ENCODE results near the gene RXFP1.

DNA sequence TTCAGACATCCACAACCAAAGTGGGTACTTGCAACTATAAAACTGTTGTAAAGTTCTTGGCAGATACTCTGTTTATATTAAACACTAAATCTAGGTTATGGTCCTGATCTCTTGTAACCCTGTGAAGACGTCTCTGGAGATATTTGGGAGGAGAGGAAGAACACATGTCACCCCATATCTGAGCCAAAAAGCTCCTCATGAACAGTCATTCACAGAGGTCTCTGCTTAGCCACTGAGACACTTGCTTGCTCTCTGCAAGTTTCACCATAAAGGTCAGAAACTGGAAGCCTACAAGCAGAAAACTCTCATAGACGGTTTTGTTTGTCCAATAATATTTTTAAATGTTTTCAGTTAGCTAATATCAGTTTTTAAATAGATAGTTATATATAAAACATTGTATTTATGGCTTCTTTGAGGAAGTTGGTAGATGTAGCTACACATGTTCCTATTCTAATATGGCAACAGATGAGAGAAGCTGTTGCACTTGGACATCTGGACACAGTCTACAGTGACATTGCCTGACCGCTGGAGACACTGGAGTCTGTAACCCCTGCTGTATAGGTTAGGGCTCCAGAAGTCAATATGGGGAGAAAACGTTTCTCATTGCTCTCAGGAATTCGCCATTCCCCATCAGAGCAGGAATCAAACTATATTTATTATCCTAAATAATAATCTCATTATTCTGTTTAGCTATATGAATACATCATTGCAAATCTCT lies 76.4 kb downstream of the RXFP1 start:
- TF ChIP-seq POLR2AphosphoS5 (IDR thresholded peaks at IDR 0.05; ENCODE audit: borderline replicate concordance, low read depth, low read length): no peak
- TF ChIP-seq FOXP2 (optimal IDR thresholded peaks at IDR 0.05; ENCODE audit: control extremely low read depth, extremely low read length, insufficient read depth): no peak
